RWPE2 (cell line): ENCODE results near the gene THRB.

Experiments used
- ATAC-seq: fragments of 200-7000 bp; cut with Tn5 transposase; 3 replicates; pipeline ENCODE4 v1.9.1; 2021; ENCODE audit warnings: low read depth
- DNase-seq: peaks from one replicate; pipeline ENCODE4 v3.0.0-alpha.2; 2020; ENCODE audit warnings: low spot score
- H3K27ac ChIP-seq: fragments of 450-650 bp; 2 replicates; pipeline ENCODE4 v1.5.1; 2017; ENCODE audit warnings: mild to moderate bottlenecking; ENCODE audit not compliant: poor library complexity, severe bottlenecking
- H3K27me3 ChIP-seq: fragments of 250-450 bp; sonication (Bioruptor Pico); 2 replicates; pipeline ENCODE4 v1.5.1; 2021; ENCODE audit warnings: mild to moderate bottlenecking, moderate library complexity; ENCODE audit not compliant: insufficient read depth, poor library complexity, severe bottlenecking
- H3K36me3 ChIP-seq: fragments of 250-450 bp; sonication (Bioruptor Pico); 2 replicates; pipeline ENCODE4 v1.5.1; 2020; ENCODE audit warnings: low read depth, mild to moderate bottlenecking, moderate library complexity
- H3K4me1 ChIP-seq: fragments of 250-450 bp; sonication (Bioruptor Pico); 2 replicates; pipeline ENCODE4 v1.5.1; 2021; ENCODE audit warnings: mild to moderate bottlenecking, moderate library complexity; ENCODE audit not compliant: insufficient read depth, poor library complexity, severe bottlenecking
- H3K4me3 ChIP-seq: fragments of 250-450 bp; sonication (Bioruptor Pico); 2 replicates; pipeline ENCODE4 v1.5.1; 2021; ENCODE audit warnings: mild to moderate bottlenecking, moderate library complexity; ENCODE audit not compliant: severe bottlenecking
- H3K9me3 ChIP-seq: fragments of 250-450 bp; sonication (Bioruptor Pico); 2 replicates; pipeline ENCODE4 v1.5.1; 2021; ENCODE audit warnings: mild to moderate bottlenecking, moderate library complexity; ENCODE audit not compliant: severe bottlenecking
- CTCF ChIP-seq: fragments of 450-650 bp; IDR thresholded peaks from one replicate; pipeline ENCODE4 v1.5.1; 2017; ENCODE audit warnings: mild to moderate bottlenecking, moderate library complexity; ENCODE audit not compliant: poor library complexity, severe bottlenecking

Gene THRB

DNA sequence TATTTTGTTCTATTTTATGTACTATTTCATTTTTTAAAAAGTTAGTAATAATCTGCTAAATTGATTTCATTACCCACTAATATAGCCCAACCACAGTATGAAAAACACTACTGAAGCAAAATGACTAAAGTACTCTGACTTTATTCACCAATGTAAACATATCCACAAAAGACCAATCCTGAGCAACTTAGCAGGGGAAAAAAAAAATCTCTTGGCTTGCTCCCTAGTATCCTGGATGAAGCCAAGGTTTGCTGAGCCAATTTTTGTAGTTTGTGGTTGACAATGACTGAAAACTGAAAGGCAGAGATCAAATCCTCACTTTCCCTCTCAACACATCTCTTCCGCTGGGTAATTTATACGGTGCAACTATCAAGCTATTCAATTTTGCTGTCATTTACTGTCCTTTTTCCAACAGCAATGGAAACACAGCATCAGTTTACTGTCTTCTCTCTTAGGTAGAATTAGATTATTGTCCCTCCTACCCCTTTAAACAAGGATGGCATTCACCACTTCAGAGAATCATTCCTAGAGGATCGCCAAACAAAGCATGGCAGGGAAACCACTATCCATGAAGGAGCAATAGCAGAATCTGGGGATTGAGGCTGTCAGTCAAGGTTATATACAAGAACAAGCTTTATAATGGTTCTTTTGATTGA lies 149.7 kb downstream of the THRB start:
- Histone ChIP-seq H3K4me1 (no peaks in the 10 kb centered on the region), H3K4me3 (no peak overlapping the region), H3K9me3 (no peaks in the 10 kb centered on the region), H3K36me3 (no peaks in the 10 kb centered on the region), H3K27ac (no peak overlapping the region), H3K27me3 (no peaks in the 10 kb centered on the region)
- ATAC-seq (no peak), DNase-seq (no peak)
- TF ChIP-seq CTCF = no peak

DNA sequence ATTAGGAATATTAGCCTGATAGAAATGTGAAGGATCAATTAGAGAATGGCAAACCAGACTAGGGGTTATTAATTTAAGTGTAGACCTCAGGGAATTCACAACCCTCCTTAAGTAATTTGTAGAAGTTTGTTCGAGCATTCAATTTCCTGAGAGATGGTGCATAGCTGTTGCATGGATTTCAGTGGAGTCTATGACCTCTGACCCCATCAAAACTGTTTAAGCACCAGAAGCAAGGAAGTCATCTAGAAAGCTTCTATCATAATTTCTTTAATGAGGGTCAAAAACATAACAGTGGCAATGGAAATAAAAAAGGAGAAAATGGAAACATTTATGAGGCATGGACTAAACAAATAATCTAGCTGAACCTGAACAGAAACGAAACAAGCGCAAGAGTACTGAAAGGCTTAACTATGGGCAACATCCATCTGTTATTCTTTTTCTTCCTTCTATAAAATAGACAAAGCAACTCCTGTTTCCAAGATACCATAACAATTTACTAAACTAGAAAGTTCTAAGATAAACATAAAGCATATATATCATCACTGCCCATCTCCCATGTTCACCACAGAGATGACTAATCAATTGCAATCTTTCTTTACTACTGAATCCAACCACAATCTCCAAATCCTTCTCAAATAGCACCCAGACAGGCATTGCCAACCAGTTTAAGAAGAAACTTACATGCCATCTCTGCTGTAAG lies 151.4 kb downstream of the THRB start:
- DNase-seq = no peak
- Histone ChIP-seq H3K9me3 (no peaks in the 10 kb centered on the region), H3K4me3 (no peak overlapping the region)

DNA sequence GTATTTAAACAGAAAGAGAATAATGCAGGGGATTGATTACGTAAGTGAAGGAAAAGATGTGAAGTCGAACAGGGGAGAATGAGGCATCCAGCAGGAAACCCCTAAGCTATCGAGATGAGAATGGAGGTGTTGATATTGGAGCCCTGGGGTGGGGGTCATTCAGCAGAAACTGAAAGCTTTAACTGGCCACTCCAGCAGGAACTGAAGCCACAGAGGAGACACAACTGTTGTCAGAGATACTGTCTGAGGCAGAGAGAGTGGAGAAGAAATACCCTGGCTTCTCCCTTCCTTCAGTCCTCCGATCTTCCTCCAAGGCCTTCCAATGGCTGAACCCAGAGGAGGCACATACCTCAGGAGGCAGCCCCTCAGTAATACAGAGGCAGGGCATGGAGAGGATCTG lies 152.4 kb downstream of the THRB start:
- no peak for ATAC-seq

More for the DNA sequence above, 151.4 kb downstream of the THRB start:
- Histone ChIP-seq H3K36me3 (no peaks in the 10 kb centered on the region), H3K27ac (no peak overlapping the region), H3K4me1 (no peaks in the 10 kb centered on the region), H3K27me3 (no peaks in the 10 kb centered on the region)
- ATAC-seq = peak; percentile 98
- no peak for TF ChIP-seq CTCF

DNA sequence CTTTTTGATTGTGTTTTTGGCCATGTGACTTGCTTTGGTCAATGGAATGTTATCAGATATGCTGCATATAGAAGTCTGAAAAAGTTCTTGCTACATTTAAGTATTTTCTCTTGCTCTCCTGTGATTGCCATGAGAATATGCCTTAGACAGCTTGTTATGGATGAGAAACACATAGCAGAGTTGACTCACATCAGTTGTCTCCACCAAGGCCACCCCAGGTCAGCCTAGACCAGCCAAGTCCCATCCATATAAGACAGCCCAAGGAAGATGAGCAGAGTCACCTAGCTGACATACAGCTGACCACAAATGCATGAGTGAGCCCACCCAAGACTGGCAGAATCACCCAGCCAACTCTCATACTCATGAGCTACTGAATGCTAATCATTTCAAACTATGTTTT lies 153.0 kb downstream of the THRB start:
- no peak for TF ChIP-seq CTCF
- no peak overlapping the region for H3K27ac ChIP-seq
- no peaks in the 10 kb centered on the region for H3K36me3 ChIP-seq
- ATAC-seq (no peak), DNase-seq (no peak)
- no peaks in the 10 kb centered on the region for H3K9me3 ChIP-seq
- H3K4me1 ChIP-seq = no peaks in the 10 kb centered on the region
- H3K4me3 ChIP-seq = no peak overlapping the region
- no peaks in the 10 kb centered on the region for H3K27me3 ChIP-seq

More for the DNA sequence above, 152.4 kb downstream of the THRB start:
- no peak overlapping the region for H3K4me3 ChIP-seq
- H3K4me1 ChIP-seq = no peaks in the 10 kb centered on the region
- no peaks in the 10 kb centered on the region for H3K36me3 ChIP-seq
- H3K9me3 ChIP-seq = no peaks in the 10 kb centered on the region
- H3K27me3 ChIP-seq = no peaks in the 10 kb centered on the region
- no peak for TF ChIP-seq CTCF
- H3K27ac ChIP-seq = no peak overlapping the region
- DNase-seq = no peak

GRCh38 chr3:24340966-24341365 lies 153.7 kb downstream of the THRB start:
- no peak overlapping the region for H3K27ac ChIP-seq
- H3K36me3 ChIP-seq = no peaks in the 10 kb centered on the region
- TF ChIP-seq CTCF = no peak
- DNase-seq = no peak
- H3K4me3 ChIP-seq = no peak overlapping the region
- no peak for ATAC-seq
- H3K4me1 ChIP-seq = no peaks in the 10 kb centered on the region
- no peaks in the 10 kb centered on the region for H3K9me3 ChIP-seq
- H3K27me3 ChIP-seq = no peaks in the 10 kb centered on the region
